ENCODE data around the gene MALT1.
A peak's percentile ranks its signal among the peaks of the same experiment; 100 is the strongest.

MALT1 gene

DNA sequence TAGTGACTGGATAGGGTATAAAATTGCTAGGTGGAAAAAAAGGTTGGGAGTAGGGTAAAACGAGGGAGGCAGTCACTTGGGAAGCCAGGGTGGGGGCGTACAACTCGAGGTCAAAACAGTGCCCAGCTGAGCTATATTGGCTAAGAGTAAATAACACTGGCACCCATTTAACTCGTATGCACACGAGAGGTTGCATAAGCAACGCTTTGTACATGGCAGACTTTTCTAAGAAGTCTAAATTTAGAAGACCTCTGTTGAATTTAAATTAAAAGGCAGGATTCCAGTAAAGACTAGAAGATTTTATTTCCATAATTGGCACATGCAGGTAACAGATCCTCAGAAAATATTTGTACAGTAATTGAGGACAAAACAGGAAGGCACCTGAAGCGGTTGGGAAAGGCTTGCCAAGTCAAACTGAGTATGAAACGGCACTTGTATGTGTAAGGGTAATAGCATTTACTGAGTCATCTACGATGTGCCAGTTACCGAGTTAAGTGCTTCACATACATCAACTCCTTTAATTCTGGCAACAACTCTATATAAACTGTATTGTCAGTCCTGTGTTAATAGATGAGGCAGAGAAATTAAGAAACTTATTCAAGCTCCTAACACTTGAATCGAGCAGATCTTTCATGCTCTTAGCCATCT lies 1.4 kb upstream of the MALT1 start:
- H3K36me3 ChIP-seq (ENCODE audit: insufficient read depth, low read length), result no peaks in the 10 kb centered on the region; the same call in 1 of the 2 replicates
- H3K9ac ChIP-seq (ENCODE audit: low read depth, low read length), result no peak overlapping the region
- 89% methylated on average over 9 of the region's 11 CpGs for WGBS
- peak overlapping the region; percentile 77; the same call in 1 of the 2 replicates for H3K4me3 ChIP-seq (ENCODE audit: low read length)
- H3K4me1 ChIP-seq (ENCODE audit: insufficient read depth, low read length), result peaks cover 10% of the 10 kb centered on the region
- no peak overlapping the region for H3K27ac ChIP-seq (ENCODE audit: low read depth, low read length)
- no peaks in the 10 kb centered on the region for H3K27me3 ChIP-seq (ENCODE audit: insufficient read depth, low read length)
- H3K9me3 ChIP-seq (ENCODE audit: insufficient read depth, low read depth, low read length), result no peaks in the 10 kb centered on the region

GRCh38 chr18:58670404-58671110 lies 708 bp upstream of the MALT1 start:
- H3K4me3 ChIP-seq (ENCODE audit: low read length), result peak overlapping the region; percentile 77
- H3K9ac ChIP-seq (ENCODE audit: low read depth, low read length), result peak overlapping the region; percentile 85
- H3K9me3 ChIP-seq (ENCODE audit: insufficient read depth, low read depth, low read length), result no peaks in the 10 kb centered on the region
- WGBS, result 30% methylated on average over 27 of the region's 27 CpGs
- peak overlapping the region; percentile 77 for H3K27ac ChIP-seq (ENCODE audit: low read depth, low read length)
- H3K4me1 ChIP-seq (ENCODE audit: insufficient read depth, low read length), result peaks cover 10% of the 10 kb centered on the region
- H3K27me3 ChIP-seq (ENCODE audit: insufficient read depth, low read length), result no peaks in the 10 kb centered on the region
- H3K36me3 ChIP-seq (ENCODE audit: insufficient read depth, low read length), result no peaks in the 10 kb centered on the region; the same call in 1 of the 2 replicates

- WGBS, result 3% methylated on average over 63 of the region's 64 CpGs
- peak overlapping the region; percentile 81 for H3K9ac ChIP-seq (ENCODE audit: low read depth, low read length)
- H3K27me3 ChIP-seq (ENCODE audit: insufficient read depth, low read length), result no peaks in the 10 kb centered on the region
- H3K9me3 ChIP-seq (ENCODE audit: insufficient read depth, low read depth, low read length), result no peaks in the 10 kb centered on the region
- peaks cover 10% of the 10 kb centered on the region for H3K4me1 ChIP-seq (ENCODE audit: insufficient read depth, low read length)
- peak overlapping the region; percentile 77 for H3K4me3 ChIP-seq (ENCODE audit: low read length)
- H3K36me3 ChIP-seq (ENCODE audit: insufficient read depth, low read length), result no peaks in the 10 kb centered on the region; the same call in 1 of the 2 replicates
- H3K27ac ChIP-seq (ENCODE audit: low read depth, low read length), result peak overlapping the region; percentile 77; the same call in 1 of the 2 replicates
Measured at GRCh38 chr18:58671632-58672564, 633 bp downstream of the MALT1 start.

- 93% methylated on average over 5 of the region's 5 CpGs for WGBS
- H3K27me3 ChIP-seq (ENCODE audit: insufficient read depth, low read length), result no peaks in the 10 kb centered on the region
- H3K9ac ChIP-seq (ENCODE audit: low read depth, low read length), result no peak overlapping the region
- H3K27ac ChIP-seq (ENCODE audit: low read depth, low read length), result no peak overlapping the region
- no peaks in the 10 kb centered on the region; the same call in 1 of the 2 replicates for H3K36me3 ChIP-seq (ENCODE audit: insufficient read depth, low read length)
- no peaks in the 10 kb centered on the region for H3K9me3 ChIP-seq (ENCODE audit: insufficient read depth, low read depth, low read length)
- H3K4me3 ChIP-seq (ENCODE audit: low read length), result no peak overlapping the region
- H3K4me1 ChIP-seq (ENCODE audit: insufficient read depth, low read length), result peaks cover 10% of the 10 kb centered on the region
Measured at GRCh38 chr18:58674159-58674558, 2.9 kb downstream of the MALT1 start.

DNA sequence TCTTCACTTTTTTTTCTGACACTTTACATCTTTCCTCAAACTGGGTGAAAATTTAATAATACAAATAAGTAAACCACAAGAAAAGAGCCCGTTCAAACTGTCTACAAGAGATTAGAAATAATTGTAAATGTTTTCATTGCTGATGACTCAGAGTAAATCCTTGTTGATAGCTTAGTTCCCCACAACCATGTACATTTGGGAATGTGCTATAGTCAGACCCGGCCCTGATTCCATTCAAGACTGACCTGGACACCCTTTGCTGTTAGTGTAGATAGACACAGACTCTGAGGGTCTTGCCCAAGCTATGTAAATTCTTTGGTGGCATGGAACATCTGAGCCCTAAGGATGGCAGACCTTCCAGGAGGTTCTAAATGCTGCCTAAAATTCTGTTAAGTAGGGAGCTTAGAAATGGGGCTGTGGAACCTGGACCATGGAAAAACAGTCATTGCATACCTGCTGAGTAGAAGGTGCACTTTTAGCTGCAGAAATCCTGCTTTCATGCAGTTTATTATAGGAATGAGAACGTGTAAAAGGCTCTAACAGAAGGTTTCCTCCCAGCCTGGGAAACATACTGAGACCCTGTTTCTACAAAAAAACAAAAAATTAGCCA lies 3.7 kb downstream of the MALT1 start:
- H3K9me3 ChIP-seq (ENCODE audit: insufficient read depth, low read depth, low read length), result no peaks in the 10 kb centered on the region

GRCh38 chr18:58676270-58676669 lies 5.0 kb downstream of the MALT1 start:
- 100% methylated on average over 1 of the region's 1 CpG for WGBS
- Histone ChIP-seq H3K36me3 (ENCODE audit: insufficient read depth, low read length) (peaks cover 4% of the 10 kb centered on the region), H3K9me3 (ENCODE audit: insufficient read depth, low read depth, low read length) (no peaks in the 10 kb centered on the region), H3K27me3 (ENCODE audit: insufficient read depth, low read length) (no peaks in the 10 kb centered on the region), H3K27ac (ENCODE audit: low read depth, low read length) (no peak overlapping the region), H3K4me1 (ENCODE audit: insufficient read depth, low read length) (peaks cover 7% of the 10 kb centered on the region), H3K4me3 (ENCODE audit: low read length) (no peak overlapping the region), H3K9ac (ENCODE audit: low read depth, low read length) (no peak overlapping the region)

More for the DNA sequence above, 3.7 kb downstream of the MALT1 start:
- 94% methylated on average over 3 of the region's 3 CpGs for WGBS
- Histone ChIP-seq H3K9ac (ENCODE audit: low read depth, low read length) (no peak overlapping the region), H3K4me1 (ENCODE audit: insufficient read depth, low read length) (peaks cover 7% of the 10 kb centered on the region), H3K27me3 (ENCODE audit: insufficient read depth, low read length) (no peaks in the 10 kb centered on the region), H3K36me3 (ENCODE audit: insufficient read depth, low read length) (no peaks in the 10 kb centered on the region; the same call in 1 of the 2 replicates), H3K4me3 (ENCODE audit: low read length) (no peak overlapping the region), H3K27ac (ENCODE audit: low read depth, low read length) (no peak overlapping the region)

GRCh38 chr18:58682429-58683069 lies 11.3 kb downstream of the MALT1 start:
- no peaks in the 10 kb centered on the region for H3K9me3 ChIP-seq (ENCODE audit: insufficient read depth, low read depth, low read length)
- 91% methylated on average over 5 of the region's 5 CpGs for WGBS
- H3K9ac ChIP-seq (ENCODE audit: low read depth, low read length), result no peak overlapping the region
- no peak overlapping the region for H3K27ac ChIP-seq (ENCODE audit: low read depth, low read length)
- H3K4me1 ChIP-seq (ENCODE audit: insufficient read depth, low read length), result no peaks in the 10 kb centered on the region
- H3K36me3 ChIP-seq (ENCODE audit: insufficient read depth, low read length), result peaks cover 36% of the 10 kb centered on the region
- H3K27me3 ChIP-seq (ENCODE audit: insufficient read depth, low read length), result no peaks in the 10 kb centered on the region
- H3K4me3 ChIP-seq (ENCODE audit: low read length), result no peak overlapping the region

DNA sequence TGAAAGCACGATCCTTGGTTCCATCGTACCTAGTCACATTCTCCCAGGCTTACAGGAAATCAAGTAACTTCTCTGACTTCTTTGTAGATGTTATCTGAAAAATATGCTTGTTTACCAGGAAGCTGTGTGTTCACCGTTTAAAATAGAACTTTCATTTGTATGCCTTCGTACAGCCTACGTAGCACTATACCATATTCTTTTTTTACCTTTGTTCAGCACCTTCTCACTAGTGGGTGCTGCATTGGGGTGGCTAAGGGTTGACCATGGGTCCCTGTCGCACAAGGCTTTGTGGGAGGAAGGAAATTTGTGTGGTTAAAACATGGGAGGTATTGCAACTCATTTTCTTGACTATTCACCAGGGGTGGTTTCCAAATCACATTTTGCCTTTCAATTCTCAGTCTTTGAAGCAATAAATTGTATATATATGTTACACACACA lies 16.6 kb downstream of the MALT1 start:
- 96% methylated on average over 6 of the region's 6 CpGs for WGBS
- Histone ChIP-seq H3K9ac (ENCODE audit: low read depth, low read length) (no peak overlapping the region), H3K36me3 (ENCODE audit: insufficient read depth, low read length) (peaks cover 36% of the 10 kb centered on the region; the same call in 1 of the 2 replicates), H3K4me3 (ENCODE audit: low read length) (no peak overlapping the region), H3K9me3 (ENCODE audit: insufficient read depth, low read depth, low read length) (no peaks in the 10 kb centered on the region), H3K4me1 (ENCODE audit: insufficient read depth, low read length) (no peaks in the 10 kb centered on the region), H3K27me3 (ENCODE audit: insufficient read depth, low read length) (no peaks in the 10 kb centered on the region), H3K27ac (ENCODE audit: low read depth, low read length) (no peak overlapping the region)

GRCh38 chr18:58690259-58690658 lies 19.0 kb downstream of the MALT1 start:
- Histone ChIP-seq H3K36me3 (ENCODE audit: insufficient read depth, low read length) (peaks cover 32% of the 10 kb centered on the region; the same call in 1 of the 2 replicates), H3K9me3 (ENCODE audit: insufficient read depth, low read depth, low read length) (no peaks in the 10 kb centered on the region), H3K9ac (ENCODE audit: low read depth, low read length) (no peak overlapping the region), H3K4me3 (ENCODE audit: low read length) (no peak overlapping the region), H3K4me1 (ENCODE audit: insufficient read depth, low read length) (no peaks in the 10 kb centered on the region), H3K27me3 (ENCODE audit: insufficient read depth, low read length) (no peaks in the 10 kb centered on the region), H3K27ac (ENCODE audit: low read depth, low read length) (no peak overlapping the region)
- 96% methylated on average over 12 of the region's 12 CpGs for WGBS

DNA sequence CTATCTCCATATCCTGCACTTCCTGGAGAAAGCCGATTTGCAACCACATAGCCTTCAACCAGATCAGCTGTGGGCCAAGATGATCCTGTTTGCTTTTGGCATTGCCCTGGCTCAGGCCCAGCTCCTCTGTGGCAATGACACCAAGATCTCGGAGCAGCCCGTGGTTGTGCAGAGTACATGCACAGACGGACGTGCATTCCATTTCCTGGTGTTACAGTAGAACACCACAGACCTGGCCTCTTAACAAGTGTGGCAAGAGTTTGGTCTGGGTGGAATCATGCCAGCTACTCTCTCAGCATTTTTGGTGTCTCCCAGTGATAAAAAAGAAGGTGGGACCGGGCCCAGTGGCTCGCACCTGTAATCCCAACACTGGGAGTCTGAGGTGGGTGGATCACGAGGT lies 20.0 kb downstream of the MALT1 start:
- Histone ChIP-seq H3K4me3 (ENCODE audit: low read length) (no peak overlapping the region), H3K9ac (ENCODE audit: low read depth, low read length) (no peak overlapping the region), H3K4me1 (ENCODE audit: insufficient read depth, low read length) (no peaks in the 10 kb centered on the region), H3K36me3 (ENCODE audit: insufficient read depth, low read length) (peaks cover 38% of the 10 kb centered on the region; the same call in 1 of the 2 replicates), H3K27ac (ENCODE audit: low read depth, low read length) (no peak overlapping the region), H3K9me3 (ENCODE audit: insufficient read depth, low read depth, low read length) (no peaks in the 10 kb centered on the region), H3K27me3 (ENCODE audit: insufficient read depth, low read length) (no peaks in the 10 kb centered on the region)
- 96% methylated on average over 8 of the region's 8 CpGs for WGBS
